Stomach smooth muscle (tissue), 2 donors: ENCODE data around the gene TRIM45.

Source experiments
- H3K27ac ChIP-seq: one replicate; pipeline ENCODE4 v1.7.0; 2013; ENCODE audit warnings: mild to moderate bottlenecking, low read length, inconsistent platforms
- H3K27me3 ChIP-seq, 2 donors: one replicate each; pipeline ENCODE4 v1.7.0; 2013; ENCODE audit warnings: low read length in 2 of 2; ENCODE audit not compliant: insufficient read depth in 2 of 2, control insufficient read depth in 1 of 2
- H3K36me3 ChIP-seq, 2 donors: one replicate each; pipeline ENCODE4 v1.7.0; 2013; ENCODE audit warnings: low read length in 2 of 2; ENCODE audit not compliant: control insufficient read depth in 2 of 2, insufficient read depth in 2 of 2
- H3K4me1 ChIP-seq: one replicate; pipeline ENCODE4 v1.7.0; 2013; ENCODE audit warnings: low read length; ENCODE audit not compliant: control insufficient read depth, insufficient read depth
- H3K4me3 ChIP-seq, 2 donors: one replicate each; pipeline ENCODE4 v1.7.0; 2013; ENCODE audit warnings: low read length in 2 of 2
- H3K9ac ChIP-seq, 2 donors: one replicate each; pipeline ENCODE4 v1.7.0; 2013; ENCODE audit warnings: low read length in 2 of 2, mild to moderate bottlenecking in 1 of 2
- H3K9me3 ChIP-seq, 2 donors: one replicate each; pipeline ENCODE4 v1.7.0; 2013; ENCODE audit warnings: low read length in 2 of 2; ENCODE audit not compliant: control insufficient read depth in 2 of 2
- donor health status: healthy.
- donor health status: Pancreatic carcinoma.

TRIM45 gene

DNA sequence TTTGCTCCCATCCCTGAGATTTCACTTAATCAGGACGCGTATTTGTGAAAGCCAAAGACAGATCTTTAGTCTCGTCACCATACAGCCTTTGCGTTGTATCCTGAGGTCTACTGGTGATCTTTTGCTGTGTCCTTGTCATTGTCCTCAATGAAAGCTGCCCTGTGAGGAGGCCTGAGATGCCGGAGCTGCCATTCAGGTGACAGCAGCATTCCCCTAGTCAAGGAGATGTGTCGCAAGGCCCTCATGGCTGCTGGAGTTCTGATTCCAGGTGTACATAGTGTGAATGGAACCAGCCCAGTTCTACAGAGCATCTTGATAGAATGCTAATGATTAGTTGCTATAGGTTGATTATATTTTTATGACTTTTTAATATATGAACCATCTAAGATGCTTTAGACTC lies 37.3 kb downstream of the TRIM45 start:
- no peak overlapping the region for H3K9ac ChIP-seq
- no peaks in the 10 kb centered on the region for H3K4me1 ChIP-seq
- H3K27ac ChIP-seq: no peak overlapping the region
- H3K9me3 ChIP-seq: no peaks in the 10 kb centered on the region
- no peaks in the 10 kb centered on the region for H3K27me3 ChIP-seq
- peaks cover 0 to 9% of the 10 kb centered on the region in 2 donors for H3K36me3 ChIP-seq
- no peak overlapping the region for H3K4me3 ChIP-seq

DNA sequence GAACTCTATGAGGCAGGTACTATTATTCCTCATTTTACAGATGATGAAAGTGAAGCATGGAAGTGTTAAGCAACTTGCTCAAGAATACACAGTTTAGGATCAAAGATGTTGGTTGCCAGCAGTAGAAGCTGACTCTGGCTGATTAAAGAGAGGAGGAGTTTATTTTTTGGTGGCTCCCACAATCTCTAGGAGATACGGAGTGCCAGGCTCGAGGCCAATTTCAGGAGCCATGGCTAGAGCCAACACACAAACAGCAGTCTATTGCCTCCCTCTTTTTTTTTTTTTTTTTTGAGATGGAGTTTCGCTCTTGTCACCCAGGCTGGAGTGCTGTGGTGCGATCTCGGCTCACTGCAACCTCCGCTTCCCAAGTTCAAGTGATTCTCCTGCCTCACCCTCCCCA lies 41.8 kb downstream of the TRIM45 start:
- Histone ChIP-seq H3K9ac (no peak overlapping the region), H3K27ac (no peak overlapping the region), H3K27me3 (no peaks in the 10 kb centered on the region), H3K36me3 (peaks cover 4 to 30% of the 10 kb centered on the region in 2 donors), H3K4me1 (no peaks in the 10 kb centered on the region), H3K9me3 (no peaks in the 10 kb centered on the region), H3K4me3 (no peak overlapping the region)

DNA sequence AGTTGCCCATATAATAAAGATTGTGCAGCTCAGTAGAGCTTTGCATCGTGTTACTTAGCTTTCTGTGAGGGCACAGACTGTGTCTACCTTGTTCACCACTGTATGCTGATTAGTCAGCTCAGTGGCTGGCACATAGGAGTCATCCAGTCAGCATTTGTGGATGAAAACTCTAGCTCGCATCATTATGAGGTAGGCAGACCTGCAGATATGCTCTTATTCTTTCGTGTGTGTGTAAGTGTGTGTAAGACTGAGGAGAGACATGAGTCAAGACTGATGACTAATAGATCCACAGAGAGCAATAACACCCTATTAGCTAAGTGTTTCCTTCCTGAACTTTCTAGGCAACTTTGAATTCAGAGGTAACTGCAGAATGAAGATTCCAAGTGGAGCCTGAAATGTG lies 44.3 kb downstream of the TRIM45 start:
- Histone ChIP-seq H3K27ac (no peak overlapping the region), H3K9ac (no peak overlapping the region), H3K27me3 (no peaks in the 10 kb centered on the region), H3K4me1 (no peaks in the 10 kb centered on the region), H3K9me3 (no peaks in the 10 kb centered on the region), H3K4me3 (no peak overlapping the region), H3K36me3 (peaks cover 4 to 27% of the 10 kb centered on the region in 2 donors)

- no peak overlapping the region for H3K4me3 ChIP-seq
- H3K4me1 ChIP-seq: no peaks in the 10 kb centered on the region
- H3K9ac ChIP-seq: no peak overlapping the region
- no peaks in the 10 kb centered on the region for H3K9me3 ChIP-seq
- peaks cover 4 to 27% of the 10 kb centered on the region in 2 donors for H3K36me3 ChIP-seq
- H3K27ac ChIP-seq: no peak overlapping the region
- H3K27me3 ChIP-seq: no peaks in the 10 kb centered on the region
These were observed 44.9 kb downstream of the TRIM45 start for GRCh38 chr1:117076648-117077047.

GRCh38 chr1:117070124-117070523 lies 51.4 kb downstream of the TRIM45 start:
- H3K4me3 ChIP-seq: no peak overlapping the region
- H3K27me3 ChIP-seq: no peaks in the 10 kb centered on the region
- peaks cover 0 to 1% of the 10 kb centered on the region in 2 donors for H3K36me3 ChIP-seq
- no peak overlapping the region for H3K9ac ChIP-seq
- H3K9me3 ChIP-seq: no peaks in the 10 kb centered on the region
- no peaks in the 10 kb centered on the region for H3K4me1 ChIP-seq
- H3K27ac ChIP-seq: no peak overlapping the region

GRCh38 chr1:117069220-117069844 lies 52.2 kb downstream of the TRIM45 start:
- no peaks in the 10 kb centered on the region for H3K9me3 ChIP-seq
- no peaks in the 10 kb centered on the region for H3K27me3 ChIP-seq
- no peak overlapping the region for H3K4me3 ChIP-seq
- H3K27ac ChIP-seq: no peak overlapping the region
- no peaks in the 10 kb centered on the region for H3K4me1 ChIP-seq
- H3K36me3 ChIP-seq: no peaks in the 10 kb centered on the region
- no peak overlapping the region for H3K9ac ChIP-seq

DNA sequence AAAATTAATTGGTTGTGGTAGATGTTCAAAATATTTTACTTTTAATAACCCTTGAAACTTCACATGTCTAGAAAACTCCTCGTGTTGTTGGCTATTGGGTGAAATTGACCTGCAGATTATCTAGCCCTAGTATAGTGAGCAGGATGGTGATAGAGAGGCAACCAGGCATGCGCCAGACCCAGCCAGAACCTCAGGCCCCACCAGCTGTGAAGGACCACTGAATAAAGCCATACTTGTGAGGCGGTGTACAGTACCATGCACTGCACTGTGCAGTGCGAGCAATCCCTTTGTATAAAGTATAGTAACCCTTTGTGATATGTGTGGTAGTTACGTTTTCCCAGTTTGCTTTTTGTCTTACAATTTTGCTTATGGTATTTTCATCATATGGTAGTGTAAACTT lies 53.0 kb downstream of the TRIM45 start:
- H3K9me3 ChIP-seq: no peaks in the 10 kb centered on the region
- no peak overlapping the region for H3K27ac ChIP-seq
- H3K4me3 ChIP-seq: no peak overlapping the region
- H3K27me3 ChIP-seq: no peaks in the 10 kb centered on the region
- no peaks in the 10 kb centered on the region for H3K36me3 ChIP-seq
- no peak overlapping the region for H3K9ac ChIP-seq
- no peaks in the 10 kb centered on the region for H3K4me1 ChIP-seq

DNA sequence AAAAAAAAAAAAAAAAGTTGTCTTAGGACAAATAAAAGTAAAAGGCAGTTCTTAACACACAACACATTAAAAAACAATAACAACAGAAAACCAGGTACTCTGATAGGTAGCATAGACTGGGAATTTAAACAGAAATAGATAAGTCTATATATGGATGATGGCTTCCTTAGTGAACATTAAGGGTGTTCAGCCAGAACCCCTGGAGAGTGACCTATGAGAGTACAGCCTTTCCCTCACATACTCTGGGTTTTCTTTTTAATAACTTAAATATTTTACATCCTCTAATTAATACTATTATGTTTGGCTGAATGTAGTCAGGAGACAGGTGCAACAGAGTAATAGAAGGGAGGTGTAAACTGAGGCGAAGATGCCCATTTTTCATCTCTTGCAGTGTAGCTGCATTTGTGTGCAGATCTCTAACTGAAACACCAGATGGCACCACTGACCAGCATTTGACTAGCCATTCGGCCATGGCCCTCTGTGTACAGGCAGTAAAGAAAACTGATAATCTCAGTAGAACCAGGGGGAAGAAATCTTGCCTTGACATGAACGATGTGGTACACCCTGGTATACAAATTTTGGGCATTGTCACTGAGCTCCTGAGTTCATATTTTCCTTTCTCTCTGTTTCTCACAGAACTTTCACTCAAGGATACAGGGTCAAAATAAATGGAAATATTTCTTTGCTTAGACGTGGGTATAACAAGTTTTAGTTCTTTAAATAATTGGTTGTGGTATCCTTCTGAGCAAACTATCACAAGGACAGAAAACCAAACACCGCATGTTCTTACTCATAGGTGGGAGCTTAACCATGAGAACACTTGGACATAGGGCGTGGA lies 53.8 kb downstream of the TRIM45 start:
- no peak overlapping the region for H3K9ac ChIP-seq
- H3K36me3 ChIP-seq: no peaks in the 10 kb centered on the region
- no peak overlapping the region for H3K27ac ChIP-seq
- H3K4me3 ChIP-seq: no peak overlapping the region
- H3K9me3 ChIP-seq: no peaks in the 10 kb centered on the region
- no peaks in the 10 kb centered on the region for H3K27me3 ChIP-seq
- H3K4me1 ChIP-seq: no peaks in the 10 kb centered on the region

DNA sequence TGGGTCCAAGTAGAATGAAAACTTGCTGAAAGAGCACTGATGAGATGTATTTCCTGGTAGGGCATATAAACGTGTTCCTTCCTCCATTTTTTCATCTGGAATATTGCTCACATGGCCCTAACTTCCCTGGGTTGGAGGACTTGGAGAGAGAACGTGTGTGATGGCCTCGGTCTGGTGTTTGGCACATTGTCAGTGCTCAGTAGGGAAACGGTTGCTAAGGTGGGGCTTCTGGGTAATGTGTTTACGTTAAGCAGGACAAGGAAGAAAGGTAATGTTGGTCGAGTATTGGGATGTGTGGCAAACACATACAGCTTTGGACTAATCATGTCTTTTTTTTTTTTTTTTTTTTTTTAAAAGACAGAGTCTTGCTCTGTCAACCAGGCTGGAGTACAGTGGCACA lies 55.2 kb downstream of the TRIM45 start:
- Histone ChIP-seq H3K4me1 (no peaks in the 10 kb centered on the region), H3K9me3 (no peaks in the 10 kb centered on the region), H3K4me3 (no peak overlapping the region), H3K36me3 (no peaks in the 10 kb centered on the region), H3K27me3 (no peaks in the 10 kb centered on the region), H3K9ac (no peak overlapping the region), H3K27ac (no peak overlapping the region)

- Histone ChIP-seq H3K4me3 (no peak overlapping the region), H3K36me3 (no peaks in the 10 kb centered on the region), H3K27ac (no peak overlapping the region), H3K4me1 (peaks cover 8% of the 10 kb centered on the region), H3K9me3 (no peaks in the 10 kb centered on the region), H3K9ac (no peak overlapping the region), H3K27me3 (no peaks in the 10 kb centered on the region)
These were observed 59.5 kb downstream of the TRIM45 start for GRCh38 chr1:117061986-117062415.
